PC-9 (cell line): ENCODE data around the gene TGIF1. TPM values are rescaled to one million over a fixed set of nuclear protein-coding genes. Genes with fewer than 3 reads are reported as not detected.

Experiments
- Bru-seq: library from RNA; stranded (reverse); fragments of 400-500 nt; gene quantifications from one replicate; lab custom pipeline; 2021; lab: Mats Ljungman, UMichigan
- BruChase-seq, 2 experiments: library from RNA; stranded (reverse); fragments of 400-500 nt; gene quantifications; one replicate each; lab custom pipeline; 2021; lab: Mats Ljungman, UMichigan
- BruUV-seq: library from RNA; stranded (reverse); fragments of 400-500 nt; replicated peaks from 2 replicates; lab custom pipeline; 2021; lab: Mats Ljungman, UMichigan
- CTCF ChIA-PET: fragments of 300-600 bp; sonication (Branson Sonifier 250); formaldehyde crosslinking; loops from one replicate; lab custom pipeline; 2022; ENCODE audit warnings: antibody characterized with exemption; lab: Charles Lee
- POLR2A ChIA-PET: fragments of 300-600 bp; sonication (Branson Sonifier 250); formaldehyde crosslinking; loops from one replicate; lab custom pipeline; 2022; ENCODE audit warnings: antibody characterized with exemption; ENCODE audit not compliant: unreplicated experiment; lab: Charles Lee
- DNase-seq, 2 experiments: peaks; one replicate each; pipeline versions ENCODE4 v3.0.0 to v3.0.0-alpha.2; 2015 to 2022; ENCODE audit warnings: mixed read lengths in 1 of 2
- H2AFZ ChIP-seq: fragments of 200-600 bp; sonication (generic); 2 replicates; pipeline ENCODE4 v1.8.1; 2017; ENCODE audit warnings: antibody characterized with exemption
- H3F3A ChIP-seq: fragments of 200-600 bp; sonication (generic); 2 replicates; pipeline ENCODE4 v1.8.1; 2017; ENCODE audit warnings: antibody characterized with exemption, mild to moderate bottlenecking, low read depth; ENCODE audit not compliant: insufficient read depth
- H3K27ac ChIP-seq: fragments of 200-600 bp; sonication (generic); 2 replicates; pipeline ENCODE4 v1.6.1; 2016; ENCODE audit warnings: mixed run types
- H3K27me3 ChIP-seq: fragments of 200-600 bp; sonication (generic); 2 replicates; pipeline ENCODE4 v1.6.1; 2016; ENCODE audit warnings: low read depth, mixed run types; ENCODE audit not compliant: insufficient read depth
- H3K36me3 ChIP-seq: fragments of 200-600 bp; sonication (generic); 2 replicates; pipeline ENCODE4 v1.6.1; 2016; ENCODE audit warnings: low read depth, mixed run types
- H3K4me1 ChIP-seq: fragments of 200-600 bp; sonication (generic); replicated peaks from 2 replicates; pipeline ENCODE4 v1.6.1; 2016; ENCODE audit warnings: mixed run types; ENCODE audit not compliant: insufficient read depth
- H3K4me2 ChIP-seq: fragments of 200-600 bp; sonication (generic); 2 replicates; pipeline ENCODE4 v1.6.1; 2017; ENCODE audit warnings: mixed run types
- H3K4me3 ChIP-seq: fragments of 200-600 bp; sonication (generic); 2 replicates; pipeline ENCODE4 v1.6.1; 2016; ENCODE audit warnings: mixed run types
- H3K79me2 ChIP-seq: fragments of 200-600 bp; sonication (generic); 2 replicates; pipeline ENCODE4 v1.6.1; 2017; ENCODE audit warnings: low read depth, mixed run types
- H3K9me2 ChIP-seq: fragments of 200-600 bp; sonication (generic); 2 replicates; pipeline ENCODE4 v1.8.1; 2017; ENCODE audit warnings: mild to moderate bottlenecking; ENCODE audit not compliant: insufficient read depth
- H3K9me3 ChIP-seq: fragments of 200-600 bp; sonication (generic); 2 replicates; pipeline ENCODE4 v1.8.1; 2016; ENCODE audit warnings: low read depth; ENCODE audit not compliant: insufficient read depth
- H4K20me1 ChIP-seq: fragments of 200-600 bp; sonication (generic); 2 replicates; pipeline ENCODE4 v1.8.1; 2017; ENCODE audit not compliant: insufficient read depth
- CTCF ChIP-seq: fragments of 200-600 bp; sonication (generic); conservative IDR thresholded peaks from 2 replicates; pipeline ENCODE4 v1.6.1; 2017; ENCODE audit warnings: mixed run types, antibody characterized with exemption, mild to moderate bottlenecking, moderate library complexity
- EZH2 ChIP-seq: fragments of 200-600 bp; sonication (generic); IDR thresholded peaks from 2 replicates; pipeline ENCODE4 v1.8.0; 2017; ENCODE audit warnings: antibody characterized with exemption, low read depth
- intact Hi-C: fragments of 100-400 bp; cut with micrococcal nuclease; formaldehyde crosslinking; loops from one replicate; pipeline ENCODE4 v1.10.0; 2022; ENCODE audit not compliant: unreplicated experiment
- long read RNA-seq: library from polyadenylated mRNA; stranded (forward); transcript quantifications from one replicate; pipeline ENCODE4 v2.0.0, GENCODE V29; 2022
- total RNA-seq: library from RNA; stranded (reverse); gene quantifications from 2 replicates; pipeline ENCODE4 v1.2.3, GENCODE V29; 2021

The TGIF1 gene
- 188 and 203 TPM in 2 replicates for total RNA-seq
- Bru-seq, nascent RNA: percentile 98 among the genes with signal in this experiment
- percentile 96 among the genes with signal in this experiment for BruChase-seq, experiment 1, labeled RNA remaining after a 2-hour chase
- percentile 77 among the genes with signal in this experiment for BruChase-seq, experiment 2, labeled RNA remaining after a 6-hour chase
- long read RNA-seq, transcript TGIF1-202 (3 exons, 2,076 nt): major isoform, 110 of 264 reads
- long read RNA-seq, transcript TGIF1-221 (4 exons, 1,267 nt): minor isoform, 37 of 264 reads
- long read RNA-seq, transcript TGIF1-214 (3 exons, 820 nt): minor isoform, 6 of 264 reads
- long read RNA-seq, transcript TGIF1-206 (3 exons, 1,689 nt): minor isoform, 19 of 264 reads
- long read RNA-seq, partial matches to known transcripts: 2 of 264 reads
- long read RNA-seq, other reads (novel, unspliced or antisense): 67 of 264 reads

GRCh38 chr18:3450012-3450798 lies at the start of gene TGIF1:
Gene TGIF1, plus strand, starts transcription at chr18:3450172. Its CDS starts 318 bp downstream, at chr18:3450490.
- TSS peak; percentile 20 for BruUV-seq
- H3K4me3 ChIP-seq: peak within 1 kb of the TSS; percentile 83
- ChIA-PET CTCF (no interaction called here), POLR2A (no interaction called here)
- no peaks in the 10 kb centered on the region for H3K9me2 ChIP-seq
- peak; percentile 67 to 85 for DNase-seq
- peak within 1 kb of the TSS; percentile 99 for H3K4me2 ChIP-seq
- no peaks in the 10 kb centered on the region for H3K27me3 ChIP-seq
- TF ChIP-seq EZH2 (no peak), CTCF (no peak)
- peaks cover 71% of the 10 kb centered on the region for H3K79me2 ChIP-seq
- H4K20me1 ChIP-seq: peaks cover 15% of the 10 kb centered on the region
- H3K27ac ChIP-seq: peak within 1 kb of the TSS; percentile 96
- H3K36me3 ChIP-seq: peaks cover 9% of the 10 kb centered on the region; the same call in 1 of the 2 replicates
- peaks cover 39% of the 10 kb centered on the region for H3K4me1 ChIP-seq
- intact Hi-C loops: loop anchor here (5.0 kb wide), 1 partner anchor 322 kb away; no protein-coding TSS in a partner anchor
- H2AFZ ChIP-seq: no peak within 1 kb of the TSS
- peaks cover 74% of the 10 kb centered on the region for H3F3A ChIP-seq
- H3K9me3 ChIP-seq: no peaks in the 10 kb centered on the region

GRCh38 chr18:3400567-3401296 lies 49.2 kb upstream of the TGIF1 start:
- ChIA-PET POLR2A (no interaction called here), CTCF (no interaction called here)
- no peak overlapping the region for H3K4me2 ChIP-seq

More at GRCh38 chr18:3400567-3401296, 49.2 kb upstream of the TGIF1 start:
- Histone ChIP-seq H4K20me1 (no peaks in the 10 kb centered on the region), H3K36me3 (no peaks in the 10 kb centered on the region), H3K79me2 (no peaks in the 10 kb centered on the region), H3K27ac (no peak overlapping the region), H3K4me1 (peaks cover 27% of the 10 kb centered on the region), H2AFZ (no peak overlapping the region), H3K9me2 (no peaks in the 10 kb centered on the region), H3K9me3 (peaks cover 7% of the 10 kb centered on the region), H3K27me3 (no peaks in the 10 kb centered on the region), H3F3A (peaks cover 16% of the 10 kb centered on the region), H3K4me3 (no peak overlapping the region)
- intact Hi-C loops: no loop called here
- no peak for DNase-seq
- BruUV-seq: no TSS peak
- TF ChIP-seq CTCF (no peak), EZH2 (no peak)
